GM23248 (cell line): Measurements from ENCODE around the gene VGLL2.
A peak's percentile ranks its signal among the peaks of the same experiment; 100 is the strongest.

Source experiments
- EZH2 ChIP-seq: fragments of 200-600 bp; sonication (generic); IDR thresholded peaks from 2 replicates; pipeline ENCODE4 v1.6.1; 2018; ENCODE audit warnings: antibody characterized with exemption, mild to moderate bottlenecking; ENCODE audit not compliant: insufficient read depth, poor library complexity, severe bottlenecking
- EZH2phosphoT487 ChIP-seq: fragments of 200-600 bp; sonication (generic); IDR thresholded peaks from 2 replicates; pipeline ENCODE4 v1.6.1; 2018; ENCODE audit warnings: antibody characterized with exemption, moderate library complexity, mild to moderate bottlenecking, low read depth; ENCODE audit not compliant: insufficient read depth

- TF ChIP-seq EZH2 (peak; percentile 27), EZH2phosphoT487 (no peak)
These were observed 507 bp upstream of the VGLL2 start for GRCh38 chr6:117264692-117265409.
